GM23248 (cell line): ENCODE data around the gene GPT2.

Experiments
- EZH2 ChIP-seq: fragments of 200-600 bp; sonication (generic); IDR thresholded peaks from 2 replicates; pipeline ENCODE4 v1.6.1; 2018; ENCODE audit warnings: antibody characterized with exemption, mild to moderate bottlenecking; ENCODE audit not compliant: insufficient read depth, poor library complexity, severe bottlenecking
- EZH2phosphoT487 ChIP-seq: fragments of 200-600 bp; sonication (generic); IDR thresholded peaks from 2 replicates; pipeline ENCODE4 v1.6.1; 2018; ENCODE audit warnings: antibody characterized with exemption, moderate library complexity, mild to moderate bottlenecking, low read depth; ENCODE audit not compliant: insufficient read depth

DNA sequence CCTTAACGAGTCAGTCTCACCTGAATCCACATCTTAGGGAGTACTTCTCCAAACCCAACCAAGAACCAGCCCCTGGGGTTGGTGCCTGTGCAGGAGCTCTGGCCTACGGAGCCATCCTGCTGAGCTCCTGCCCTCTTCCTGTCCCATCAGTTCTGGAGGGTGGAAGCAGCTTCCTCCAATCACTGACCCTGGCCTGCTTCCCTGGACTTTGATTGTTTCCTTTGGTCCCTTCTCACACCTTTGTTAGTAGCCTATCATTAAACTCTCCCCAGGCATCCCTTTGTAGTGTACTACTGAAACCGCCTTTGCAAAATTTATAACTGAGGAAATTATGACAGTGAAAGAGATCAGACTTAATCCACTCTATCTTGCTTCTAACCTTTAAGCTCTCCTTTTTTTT lies 32.0 kb upstream of the GPT2 start:
- TF ChIP-seq EZH2 (no peak), EZH2phosphoT487 (no peak)
